Uterus (tissue), 4 donors: ENCODE measurements around the gene ABCA5. TPM values are rescaled to one million over a fixed set of nuclear protein-coding genes. Genes with fewer than 3 reads are reported as not detected.

ENCODE experiments used
- DNase-seq, 2 donors: peaks; one replicate each; pipeline ENCODE4 v3.0.0-alpha.2; 2019 to 2020
- H3K27ac ChIP-seq, 2 donors: fragments of 200-600 bp; sonication (generic); 1 replicate in 1 of 2; 2 replicates in 1 of 2; pipeline ENCODE4 v1.5.1; 2016 to 2018
- H3K27me3 ChIP-seq, 2 donors: fragments of 200-600 bp; sonication (generic); one replicate each; pipeline ENCODE4 v1.5.1; 2018 to 2019; ENCODE audit warnings: control low read depth in 1 of 2
- H3K36me3 ChIP-seq, 2 donors: fragments of 200-600 bp; sonication (generic); one replicate each; pipeline ENCODE4 v1.5.1; 2019; ENCODE audit warnings: control low read depth in 1 of 2
- H3K4me1 ChIP-seq, 2 donors: fragments of 200-600 bp; sonication (generic); one replicate each; pipeline ENCODE4 v1.5.1; 2018 to 2019; ENCODE audit warnings: control low read depth in 1 of 2
- H3K4me3 ChIP-seq, 2 donors: fragments of 200-600 bp; sonication (generic); 1 replicate in 1 of 2; 2 replicates in 1 of 2; pipeline ENCODE4 v1.5.1; 2018 to 2019; ENCODE audit warnings: mild to moderate bottlenecking in 1 of 2
- H3K9me3 ChIP-seq, 2 donors: fragments of 200-600 bp; sonication (generic); one replicate each; pipeline ENCODE4 v1.5.1; 2019; ENCODE audit warnings: control low read depth in 1 of 2
- POLR2A ChIP-seq, 2 donors: fragments of 450-650 bp; IDR thresholded peaks; one replicate each; pipeline ENCODE4 v1.6.1; 2016; ENCODE audit warnings: antibody characterized with exemption in 2 of 2, mild to moderate bottlenecking in 1 of 2, moderate library complexity in 1 of 2
- intact Hi-C: fragments of 100-400 bp; cut with DNase I; formaldehyde crosslinking; loops from one replicate; pipeline ENCODE4 v1.15.1; 2023; ENCODE audit warnings: low total_unique reads
- total RNA-seq, 4 donors: library from RNA; depleted of rRNA in 3 of 4; stranded (reverse); fragments of >200 nt in 3 of 4; gene quantifications; one replicate each; pipeline versions ENCODE4 v1.1.0 to v1.2.4, GENCODE V29; 2014 to 2023
- TF ChIP-seq, protein P1 (sequence below), 4 experiments: fragments of 200-600 bp in 2 of 4; fragments of 450-650 bp in 2 of 4; sonication (generic) in 2 of 4; IDR thresholded peaks; one replicate each; pipeline ENCODE4 v1.5.1; 2016 to 2019; ENCODE audit warnings: antibody characterized with exemption in 4 of 4, mild to moderate bottlenecking in 2 of 4, moderate library complexity in 1 of 4
- donor health status: DM: yes; HTN: yes; CAD: no.

The ABCA5 gene, protein sequence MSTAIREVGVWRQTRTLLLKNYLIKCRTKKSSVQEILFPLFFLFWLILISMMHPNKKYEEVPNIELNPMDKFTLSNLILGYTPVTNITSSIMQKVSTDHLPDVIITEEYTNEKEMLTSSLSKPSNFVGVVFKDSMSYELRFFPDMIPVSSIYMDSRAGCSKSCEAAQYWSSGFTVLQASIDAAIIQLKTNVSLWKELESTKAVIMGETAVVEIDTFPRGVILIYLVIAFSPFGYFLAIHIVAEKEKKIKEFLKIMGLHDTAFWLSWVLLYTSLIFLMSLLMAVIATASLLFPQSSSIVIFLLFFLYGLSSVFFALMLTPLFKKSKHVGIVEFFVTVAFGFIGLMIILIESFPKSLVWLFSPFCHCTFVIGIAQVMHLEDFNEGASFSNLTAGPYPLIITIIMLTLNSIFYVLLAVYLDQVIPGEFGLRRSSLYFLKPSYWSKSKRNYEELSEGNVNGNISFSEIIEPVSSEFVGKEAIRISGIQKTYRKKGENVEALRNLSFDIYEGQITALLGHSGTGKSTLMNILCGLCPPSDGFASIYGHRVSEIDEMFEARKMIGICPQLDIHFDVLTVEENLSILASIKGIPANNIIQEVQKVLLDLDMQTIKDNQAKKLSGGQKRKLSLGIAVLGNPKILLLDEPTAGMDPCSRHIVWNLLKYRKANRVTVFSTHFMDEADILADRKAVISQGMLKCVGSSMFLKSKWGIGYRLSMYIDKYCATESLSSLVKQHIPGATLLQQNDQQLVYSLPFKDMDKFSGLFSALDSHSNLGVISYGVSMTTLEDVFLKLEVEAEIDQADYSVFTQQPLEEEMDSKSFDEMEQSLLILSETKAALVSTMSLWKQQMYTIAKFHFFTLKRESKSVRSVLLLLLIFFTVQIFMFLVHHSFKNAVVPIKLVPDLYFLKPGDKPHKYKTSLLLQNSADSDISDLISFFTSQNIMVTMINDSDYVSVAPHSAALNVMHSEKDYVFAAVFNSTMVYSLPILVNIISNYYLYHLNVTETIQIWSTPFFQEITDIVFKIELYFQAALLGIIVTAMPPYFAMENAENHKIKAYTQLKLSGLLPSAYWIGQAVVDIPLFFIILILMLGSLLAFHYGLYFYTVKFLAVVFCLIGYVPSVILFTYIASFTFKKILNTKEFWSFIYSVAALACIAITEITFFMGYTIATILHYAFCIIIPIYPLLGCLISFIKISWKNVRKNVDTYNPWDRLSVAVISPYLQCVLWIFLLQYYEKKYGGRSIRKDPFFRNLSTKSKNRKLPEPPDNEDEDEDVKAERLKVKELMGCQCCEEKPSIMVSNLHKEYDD (N-terminal part only)
- 10 to 100 TPM in 3 of 4 donors, 1 to 10 TPM in 1; 5.9 to 50.9 (median 36.3) TPM for total RNA-seq

DNA sequence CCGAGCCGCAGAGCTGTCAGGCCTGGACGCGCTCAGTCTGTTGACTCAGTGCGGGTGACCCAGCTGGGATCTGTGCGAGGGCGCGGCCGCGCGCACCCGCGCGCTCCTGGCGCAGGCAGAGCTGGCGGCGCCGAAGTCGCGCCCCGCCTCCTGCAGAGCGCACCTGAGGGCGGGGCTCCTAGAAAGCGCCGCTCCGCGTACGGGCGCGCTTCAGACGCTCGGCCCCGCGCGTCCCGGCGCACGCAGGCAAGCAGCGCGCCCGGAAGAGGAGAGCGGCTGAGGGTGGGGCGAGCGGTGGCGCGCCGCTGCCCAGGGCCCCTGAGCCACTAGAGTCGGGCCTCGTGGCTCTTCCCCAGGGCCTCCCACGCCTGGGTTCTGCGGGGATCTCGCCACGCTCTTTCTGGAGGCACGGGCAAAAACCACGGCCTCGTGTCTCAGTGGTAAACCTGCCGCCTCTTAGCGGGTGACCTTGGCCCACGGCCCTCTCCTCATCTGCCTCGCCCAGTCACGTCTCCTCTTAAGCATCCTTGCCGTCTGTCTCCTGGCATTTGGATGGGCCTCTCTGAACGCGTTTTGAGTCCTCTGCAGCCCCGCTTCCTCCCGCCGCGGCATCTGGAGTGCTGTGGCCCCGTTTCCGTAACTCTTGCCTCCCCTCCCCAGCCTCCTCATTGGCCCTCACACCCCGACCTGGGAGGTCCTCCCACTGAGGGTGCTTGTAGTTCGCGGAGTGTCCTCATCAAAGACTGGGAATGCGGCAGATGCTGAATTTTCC lies at the start of gene ABCA5:
Gene ABCA5, minus strand, starts transcription at position 74 of the 772 bp plus-strand sequence. CDS start 12,718 bp downstream, outside the sequence.
- intact Hi-C loops, result no loop called here
- peak; percentile 81 to 82 for DNase-seq
- H3K27ac ChIP-seq, result peak within 1 kb of the TSS; percentile 78 to 85

DNA sequence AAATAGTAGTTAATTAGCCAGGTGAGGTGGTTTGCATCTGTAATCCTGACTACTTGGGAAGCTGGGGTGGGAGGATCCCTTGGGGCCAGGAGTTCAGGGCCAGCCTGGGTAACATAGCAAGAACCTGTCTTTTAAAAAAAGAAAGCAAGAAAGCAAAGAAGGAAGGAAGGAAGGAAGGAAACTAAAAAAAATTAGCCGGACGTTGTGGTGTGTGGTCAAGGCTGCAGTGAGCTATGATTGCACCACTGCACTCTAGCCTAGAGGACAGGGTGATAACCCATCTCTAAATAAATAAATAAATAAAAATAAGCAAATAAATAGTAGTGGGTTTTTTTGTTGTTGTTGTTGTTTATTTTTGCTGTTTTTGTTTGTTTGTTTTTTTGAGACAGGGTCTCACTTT lies 48.3 kb upstream of the ABCA5 start:
- H3K27me3 ChIP-seq, result no peaks in the 10 kb centered on the region
- no peaks in the 10 kb centered on the region for H3K36me3 ChIP-seq
- H3K4me1 ChIP-seq, result no peaks in the 10 kb centered on the region
- H3K9me3 ChIP-seq, result no peaks in the 10 kb centered on the region
- intact Hi-C loops, result no loop called here
- no peak for TF ChIP-seq POLR2A (IDR thresholded peaks at IDR 0.05)
- TF ChIP-seq, protein P1, sequence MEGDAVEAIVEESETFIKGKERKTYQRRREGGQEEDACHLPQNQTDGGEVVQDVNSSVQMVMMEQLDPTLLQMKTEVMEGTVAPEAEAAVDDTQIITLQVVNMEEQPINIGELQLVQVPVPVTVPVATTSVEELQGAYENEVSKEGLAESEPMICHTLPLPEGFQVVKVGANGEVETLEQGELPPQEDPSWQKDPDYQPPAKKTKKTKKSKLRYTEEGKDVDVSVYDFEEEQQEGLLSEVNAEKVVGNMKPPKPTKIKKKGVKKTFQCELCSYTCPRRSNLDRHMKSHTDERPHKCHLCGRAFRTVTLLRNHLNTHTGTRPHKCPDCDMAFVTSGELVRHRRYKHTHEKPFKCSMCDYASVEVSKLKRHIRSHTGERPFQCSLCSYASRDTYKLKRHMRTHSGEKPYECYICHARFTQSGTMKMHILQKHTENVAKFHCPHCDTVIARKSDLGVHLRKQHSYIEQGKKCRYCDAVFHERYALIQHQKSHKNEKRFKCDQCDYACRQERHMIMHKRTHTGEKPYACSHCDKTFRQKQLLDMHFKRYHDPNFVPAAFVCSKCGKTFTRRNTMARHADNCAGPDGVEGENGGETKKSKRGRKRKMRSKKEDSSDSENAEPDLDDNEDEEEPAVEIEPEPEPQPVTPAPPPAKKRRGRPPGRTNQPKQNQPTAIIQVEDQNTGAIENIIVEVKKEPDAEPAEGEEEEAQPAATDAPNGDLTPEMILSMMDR (IDR thresholded peaks at IDR 0.05), result no peak
- H3K4me3 ChIP-seq, result no peak overlapping the region
- no peak for DNase-seq
- H3K27ac ChIP-seq, result no peak overlapping the region

More for the DNA sequence above, at the start of gene ABCA5:
- H3K9me3 ChIP-seq, result no peaks in the 10 kb centered on the region
- H3K27me3 ChIP-seq, result no peaks in the 10 kb centered on the region
- no peaks in the 10 kb centered on the region for H3K4me1 ChIP-seq
- H3K4me3 ChIP-seq, result peak within 1 kb of the TSS; percentile 59 to 71
- peak; percentile 65 to 89 for TF ChIP-seq POLR2A (IDR thresholded peaks at IDR 0.05)
- TF ChIP-seq, protein P1 (IDR thresholded peaks at IDR 0.05), result no peak
- no peaks in the 10 kb centered on the region for H3K36me3 ChIP-seq

DNA sequence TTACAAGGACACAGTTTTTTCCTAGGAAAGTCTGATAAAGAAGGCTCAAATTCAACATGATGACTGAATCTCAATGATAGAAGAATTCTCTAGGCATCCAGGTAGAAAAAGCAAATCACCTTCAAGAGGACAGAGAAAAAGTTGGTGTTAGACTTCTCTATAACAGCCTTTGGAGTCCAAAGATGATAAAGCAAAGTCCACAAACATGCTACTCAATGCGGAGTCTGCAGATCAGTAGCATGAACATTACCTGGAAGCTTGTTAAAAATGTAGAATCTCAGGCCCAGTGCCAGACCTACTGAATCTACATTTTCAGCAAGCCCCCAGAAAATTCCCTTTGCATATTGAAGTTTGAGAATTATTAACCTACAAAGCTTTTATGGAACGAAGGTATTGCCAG lies 46.1 kb upstream of the ABCA5 start:
- TF ChIP-seq, protein P1 (IDR thresholded peaks at IDR 0.05), result no peak
- TF ChIP-seq POLR2A (IDR thresholded peaks at IDR 0.05), result no peak
- intact Hi-C loops, result no loop called here

DNA sequence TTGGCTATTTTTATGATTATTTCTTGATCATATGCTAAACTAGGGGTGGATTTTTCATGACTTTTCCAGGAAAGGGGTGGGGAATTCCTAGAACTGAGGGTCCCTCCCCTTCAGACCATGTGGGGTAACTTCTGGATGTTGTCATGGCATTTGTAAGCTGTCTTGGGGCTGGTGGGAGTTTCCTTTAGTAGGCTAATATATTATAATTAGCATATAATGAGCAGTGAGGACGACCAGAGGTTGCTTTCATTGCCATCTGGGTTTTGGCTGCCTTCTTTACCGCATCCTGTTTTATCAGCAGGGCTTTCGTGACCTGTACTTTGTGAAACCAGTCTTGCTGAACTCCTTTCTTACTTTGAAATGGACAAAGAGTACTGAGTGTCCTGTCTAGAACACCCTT lies 40.4 kb upstream of the ABCA5 start:
- DNase-seq, result no peak
- H3K4me3 ChIP-seq, result no peak overlapping the region
- H3K9me3 ChIP-seq, result no peaks in the 10 kb centered on the region
- no peaks in the 10 kb centered on the region for H3K27me3 ChIP-seq
- intact Hi-C loops, result no loop called here
- no peak for TF ChIP-seq POLR2A (IDR thresholded peaks at IDR 0.05)
- TF ChIP-seq, protein P1 (IDR thresholded peaks at IDR 0.05), result no peak
- no peaks in the 10 kb centered on the region for H3K36me3 ChIP-seq
- H3K27ac ChIP-seq, result no peak overlapping the region
- no peaks in the 10 kb centered on the region for H3K4me1 ChIP-seq

More for the DNA sequence above, 46.1 kb upstream of the ABCA5 start:
- H3K4me1 ChIP-seq, result no peaks in the 10 kb centered on the region
- H3K36me3 ChIP-seq, result no peaks in the 10 kb centered on the region
- no peak for DNase-seq
- no peak overlapping the region for H3K4me3 ChIP-seq
- H3K27me3 ChIP-seq, result no peaks in the 10 kb centered on the region
- H3K27ac ChIP-seq, result no peak overlapping the region
- no peaks in the 10 kb centered on the region for H3K9me3 ChIP-seq
